ENCODE measurements around the gene PSAPL1.

The PSAPL1 gene

DNA sequence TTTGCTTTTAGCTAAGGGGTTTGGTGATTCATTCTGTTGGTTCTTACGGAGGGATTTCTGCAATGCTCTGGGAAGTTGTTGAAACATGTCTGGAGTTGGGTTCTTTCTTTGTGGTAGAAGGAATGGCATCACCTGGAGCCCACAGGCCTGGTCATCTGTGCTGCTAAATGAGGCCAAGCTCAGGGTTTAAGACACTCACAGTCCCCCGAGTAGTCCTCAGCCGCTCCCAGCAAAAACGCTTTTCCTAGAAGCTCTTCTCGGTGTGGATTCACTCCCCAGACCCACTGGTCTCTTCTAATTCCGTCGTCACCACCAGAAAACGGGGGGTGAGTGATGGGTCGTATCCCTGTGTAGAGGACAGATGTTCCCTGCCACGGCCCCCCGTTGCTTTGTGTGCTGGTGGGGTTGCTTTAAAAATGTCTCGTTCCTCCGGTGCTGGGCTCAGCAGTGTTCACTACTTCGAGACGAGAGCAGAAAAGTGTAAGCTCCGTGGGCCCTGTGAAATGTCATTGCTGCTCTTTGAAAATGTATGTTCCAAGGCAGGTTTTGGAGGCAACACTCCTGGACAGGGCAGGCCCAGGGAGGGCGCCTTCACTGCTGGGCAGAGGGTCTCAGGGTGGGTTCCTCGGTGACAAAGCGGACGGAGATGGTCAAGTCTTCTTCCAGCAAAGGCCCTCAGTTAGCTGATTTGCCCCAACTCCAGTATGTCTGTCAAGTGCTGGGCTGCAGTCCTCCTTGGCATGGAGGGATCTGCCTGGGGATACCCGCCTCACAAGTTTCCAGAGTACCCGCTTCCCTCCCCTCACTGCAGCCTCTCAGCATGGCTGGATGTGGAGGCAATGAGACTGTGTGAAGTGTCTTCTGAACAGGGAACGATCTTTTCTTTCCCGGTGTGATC is 37.3 kb downstream of the PSAPL1 start:
- DNase-seq (ENCODE audit: low spot score in 2 of 2) = no peak
- Histone ChIP-seq H3K9me3 (no peaks in the 10 kb centered on the region), H3K4me3 (no peak overlapping the region), H3K4me1 (no peaks in the 10 kb centered on the region), H3K36me3 (replicated peaks) (no peaks in the 10 kb centered on the region), H3K27me3 (ENCODE audit: low read depth) (peaks cover 20% of the 10 kb centered on the region)
- in situ Hi-C loops (cut with MboI; ENCODE audit: low sequenced_read_pairs) = no loop called here

DNA sequence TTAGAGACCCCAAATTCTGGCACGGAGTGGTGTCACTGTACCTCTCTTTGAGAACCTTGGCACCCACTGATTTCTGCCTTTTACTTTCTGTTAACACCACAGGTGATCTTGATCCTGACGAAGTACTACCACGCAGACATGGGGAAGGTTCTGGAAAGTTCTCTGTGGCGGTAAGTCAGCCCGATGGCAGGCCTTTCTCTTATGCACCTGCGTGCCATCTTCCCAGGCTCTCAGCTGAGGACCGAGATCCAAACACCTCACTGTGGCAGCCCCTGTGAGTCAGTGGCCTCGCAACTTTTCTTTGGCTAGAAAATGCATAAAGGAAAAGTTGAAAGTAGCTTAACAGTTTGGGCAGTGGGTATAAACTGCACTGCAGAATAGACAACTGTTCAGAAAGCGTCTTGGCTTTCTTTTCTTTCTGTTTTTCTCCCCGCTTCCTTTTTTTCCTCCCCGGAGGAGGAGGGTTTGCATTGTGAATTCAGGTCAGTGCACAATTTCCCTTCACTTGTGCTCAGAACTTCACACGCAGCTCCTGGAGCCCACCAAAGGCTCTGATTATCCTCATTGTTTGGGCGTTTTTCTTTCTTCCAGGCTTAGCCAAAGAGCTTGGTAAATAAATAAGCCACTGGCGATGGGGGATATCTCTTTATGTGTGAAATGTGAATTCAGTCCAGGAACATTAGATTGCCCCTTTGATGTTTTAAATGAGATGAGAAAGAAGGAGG is 38.4 kb downstream of the PSAPL1 start:
- Histone ChIP-seq H3K9me3 (no peaks in the 10 kb centered on the region), H3K4me3 (no peak overlapping the region), H3K4me1 (no peaks in the 10 kb centered on the region), H3K27me3 (ENCODE audit: low read depth) (peaks cover 26% of the 10 kb centered on the region), H3K36me3 (replicated peaks) (no peaks in the 10 kb centered on the region)
- no peak for DNase-seq (ENCODE audit: low spot score in 2 of 2)
- in situ Hi-C loops (cut with MboI; ENCODE audit: low sequenced_read_pairs) = no loop called here

DNA sequence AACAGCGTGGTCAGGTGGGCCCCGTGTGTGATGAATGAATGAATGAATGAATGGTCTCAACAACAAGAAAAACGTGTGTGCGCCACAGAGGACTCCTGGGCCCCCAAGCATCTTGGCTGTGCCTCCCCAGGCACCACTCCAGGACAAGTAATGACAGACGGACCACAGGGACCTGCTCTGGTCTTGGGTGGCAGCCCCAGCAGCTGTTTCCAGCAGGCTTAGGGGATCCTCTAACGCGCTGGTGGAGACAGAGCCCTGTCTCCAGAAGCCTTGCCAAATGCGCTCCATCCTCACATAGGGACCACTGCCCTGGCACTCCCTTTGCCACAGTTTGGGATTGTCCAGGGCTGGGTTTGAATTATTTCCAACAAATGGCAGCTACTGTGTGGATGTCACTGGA is 39.1 kb downstream of the PSAPL1 start:
- Histone ChIP-seq H3K9me3 (no peaks in the 10 kb centered on the region), H3K4me3 (no peak overlapping the region), H3K36me3 (replicated peaks) (no peaks in the 10 kb centered on the region), H3K27me3 (ENCODE audit: low read depth) (peaks cover 26% of the 10 kb centered on the region), H3K4me1 (no peaks in the 10 kb centered on the region)
- DNase-seq (ENCODE audit: low spot score in 2 of 2) = no peak
- in situ Hi-C loops (cut with MboI; ENCODE audit: low sequenced_read_pairs) = no loop called here

DNA sequence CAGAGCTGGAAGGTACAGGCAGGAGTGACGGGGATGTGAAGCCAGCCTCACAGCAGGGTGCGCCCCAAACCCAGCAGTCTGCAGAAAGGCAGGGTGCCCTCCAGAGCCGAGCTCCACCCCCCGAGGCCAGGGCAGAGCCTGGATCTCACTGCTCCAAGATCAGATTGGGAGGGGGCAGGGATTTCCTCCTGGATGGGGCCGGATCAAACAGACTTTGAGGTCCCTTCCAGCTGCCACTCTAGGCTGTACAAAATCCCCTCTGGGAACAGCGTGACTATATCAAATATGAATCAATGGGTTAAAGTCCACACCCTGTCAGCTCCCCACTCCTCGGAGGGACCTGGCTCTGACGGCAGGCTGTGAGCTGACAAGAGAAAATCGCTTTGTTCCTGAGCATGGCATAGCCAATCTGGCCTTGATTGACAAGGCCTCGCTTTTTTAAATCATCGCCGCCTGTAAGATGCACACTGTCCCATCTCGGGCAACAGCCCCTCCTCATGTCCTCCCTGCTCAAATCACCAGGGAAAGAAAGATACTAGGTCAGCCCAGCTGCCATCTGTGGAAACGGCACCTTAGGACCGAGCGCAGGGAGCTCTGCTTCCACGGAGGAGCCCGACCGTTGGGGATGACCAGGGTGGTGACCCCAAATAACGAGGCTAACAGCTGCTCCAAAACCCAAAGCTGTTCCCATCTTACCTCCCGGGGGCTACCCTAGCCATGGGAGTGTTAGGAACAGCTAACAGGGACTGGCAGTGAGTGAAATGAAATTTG is 39.9 kb downstream of the PSAPL1 start:
- H3K36me3 ChIP-seq (replicated peaks) = no peaks in the 10 kb centered on the region
- in situ Hi-C loops (cut with MboI; ENCODE audit: low sequenced_read_pairs) = no loop called here
- no peaks in the 10 kb centered on the region for H3K4me1 ChIP-seq
- no peak for DNase-seq (ENCODE audit: low spot score in 2 of 2)
- no peaks in the 10 kb centered on the region for H3K9me3 ChIP-seq
- peaks cover 26% of the 10 kb centered on the region for H3K27me3 ChIP-seq (ENCODE audit: low read depth)
- H3K4me3 ChIP-seq = no peak overlapping the region

DNA sequence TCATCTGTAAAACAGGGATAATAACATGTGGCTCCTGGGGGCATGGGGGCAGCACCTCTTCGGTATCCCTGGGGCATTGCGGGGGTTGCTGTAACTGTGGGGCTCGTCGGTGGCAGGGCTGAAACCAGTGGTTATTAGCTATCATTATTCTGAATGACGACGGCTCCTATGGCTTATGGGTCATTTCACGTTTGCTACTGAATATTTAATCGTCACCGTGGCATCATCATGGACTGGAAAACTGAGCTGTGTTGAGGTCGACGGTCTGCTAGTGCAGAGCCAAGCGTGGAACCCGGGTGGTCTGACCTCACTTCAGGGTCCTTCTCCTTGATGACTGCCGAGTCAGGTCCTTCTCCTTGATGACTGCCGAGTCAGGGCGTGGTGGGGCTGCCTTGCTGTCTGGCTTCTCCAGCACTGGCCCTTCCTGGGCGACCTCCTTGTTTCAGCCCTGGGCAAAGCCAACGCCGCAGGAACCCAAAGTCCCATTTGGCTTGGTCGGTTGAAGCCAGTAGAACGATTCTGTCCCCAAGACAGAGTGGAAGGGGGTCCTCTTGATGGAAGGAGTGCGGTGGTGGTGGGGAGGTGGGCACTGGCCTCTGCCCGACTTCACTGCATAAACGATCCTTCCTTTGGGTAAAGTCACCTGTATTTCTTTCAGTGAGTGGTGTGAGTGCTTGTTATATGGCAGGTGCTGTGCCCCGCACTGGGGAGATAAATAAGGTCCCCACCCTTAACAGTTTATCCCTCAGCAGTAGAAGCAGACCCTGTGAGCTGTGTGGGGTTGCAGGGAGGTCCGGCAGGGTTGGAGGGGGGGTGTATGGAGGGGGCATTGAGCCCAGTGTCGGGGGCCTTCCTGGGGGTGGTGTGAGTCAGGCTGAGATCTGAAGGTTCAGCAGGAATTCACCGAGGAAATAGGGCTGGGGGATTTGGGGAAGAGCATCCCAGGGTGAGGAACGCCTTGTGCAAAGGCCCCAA is 40.8 kb downstream of the PSAPL1 start:
- H3K4me1 ChIP-seq = no peaks in the 10 kb centered on the region
- peaks cover 26% of the 10 kb centered on the region for H3K27me3 ChIP-seq (ENCODE audit: low read depth)
- in situ Hi-C loops (cut with MboI; ENCODE audit: low sequenced_read_pairs) = no loop called here
- DNase-seq (ENCODE audit: low spot score in 2 of 2) = no peak
- no peaks in the 10 kb centered on the region for H3K9me3 ChIP-seq
- H3K4me3 ChIP-seq = no peak overlapping the region
- no peaks in the 10 kb centered on the region for H3K36me3 ChIP-seq (replicated peaks)

DNA sequence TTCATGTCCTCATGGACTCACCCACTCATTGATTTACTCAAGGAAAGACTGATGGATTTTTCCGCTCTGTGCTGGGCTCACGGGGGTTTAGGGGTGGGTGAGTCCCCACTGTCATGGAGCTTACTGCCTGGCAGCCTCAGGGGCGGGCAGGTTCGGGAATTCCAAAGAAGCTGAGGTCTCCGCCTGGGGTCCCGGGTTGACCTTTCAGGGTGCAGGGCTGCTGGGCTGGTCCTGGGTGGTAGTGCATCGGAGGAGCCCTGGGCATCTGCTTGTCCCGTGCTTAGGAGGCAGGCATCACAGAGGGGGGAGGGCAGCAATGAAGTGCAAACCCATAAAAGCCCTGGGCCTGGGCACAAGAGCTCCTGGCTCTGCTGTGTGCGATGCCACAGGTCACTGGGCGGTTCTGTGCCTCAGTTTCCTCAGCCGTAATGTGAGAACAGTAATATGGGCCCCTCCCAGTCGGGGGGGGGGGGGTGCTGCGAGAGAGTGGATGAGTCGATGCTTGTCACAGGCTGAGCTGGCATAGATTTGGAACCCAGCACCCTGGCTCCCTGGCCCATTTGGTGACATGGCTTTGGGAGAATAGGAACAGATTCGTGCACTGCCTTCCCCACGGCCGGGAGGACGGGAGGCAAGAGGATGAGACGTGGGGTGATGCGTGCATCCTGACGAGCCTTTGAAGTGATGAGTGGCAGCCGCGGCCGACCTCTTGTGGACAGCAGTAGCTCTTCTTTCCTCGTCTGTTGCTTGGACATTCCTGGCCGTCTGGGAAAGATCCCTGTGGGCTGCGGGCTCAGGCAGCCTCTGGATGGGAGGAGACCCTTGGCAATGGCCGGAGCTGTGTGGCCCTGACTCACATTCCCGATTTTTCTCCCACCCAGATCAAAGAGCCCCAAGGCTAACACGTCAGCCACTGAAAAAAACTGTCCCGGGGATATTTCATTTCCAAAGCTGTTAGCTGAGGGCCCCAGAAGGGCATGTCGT is 42.0 kb downstream of the PSAPL1 start:
- Histone ChIP-seq H3K27me3 (ENCODE audit: low read depth) (peaks cover 19% of the 10 kb centered on the region), H3K36me3 (replicated peaks) (no peaks in the 10 kb centered on the region), H3K4me1 (no peaks in the 10 kb centered on the region), H3K9me3 (no peaks in the 10 kb centered on the region), H3K4me3 (no peak overlapping the region)
- DNase-seq (ENCODE audit: low spot score in 2 of 2) = no peak
- in situ Hi-C loops (cut with MboI; ENCODE audit: low sequenced_read_pairs) = no loop called here

DNA sequence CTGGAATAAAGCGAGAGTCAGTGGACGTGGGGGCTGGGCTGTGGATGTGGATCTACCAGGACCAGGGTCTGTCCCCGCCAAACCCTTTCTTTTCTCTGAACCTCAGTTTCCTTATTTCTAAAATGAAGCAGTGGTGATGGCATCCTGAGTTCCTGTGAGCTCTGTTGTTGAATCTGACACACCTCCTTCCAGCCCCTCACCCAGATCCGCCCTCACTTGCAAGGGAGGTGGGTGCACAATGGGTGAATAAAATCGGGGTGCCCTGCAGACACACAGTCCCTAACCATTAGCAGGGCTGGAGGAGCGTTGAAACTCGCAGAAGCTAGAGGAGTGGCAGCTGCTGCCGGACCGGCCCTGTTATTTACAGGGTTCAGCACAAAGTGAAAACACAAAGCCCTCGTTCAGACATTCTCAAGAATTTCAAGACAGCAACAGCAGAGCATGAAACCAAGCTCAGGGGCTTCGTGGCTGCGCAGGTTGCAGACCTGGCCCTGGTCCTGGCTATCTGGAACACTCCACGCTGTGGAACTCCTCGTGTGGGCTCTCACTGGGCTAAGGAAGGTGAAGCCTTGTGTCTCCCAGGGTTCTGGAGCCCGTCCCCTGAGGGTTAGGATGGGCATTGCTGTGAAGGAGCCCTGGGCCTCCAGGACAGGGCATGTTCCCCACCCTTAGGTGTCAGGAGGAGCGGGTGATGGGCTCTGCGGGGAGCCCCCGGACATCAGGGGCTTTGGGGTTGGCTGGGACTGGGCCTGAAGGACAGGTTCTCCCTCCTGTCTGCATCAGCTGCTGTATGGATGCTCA is 42.9 kb downstream of the PSAPL1 start:
- Histone ChIP-seq H3K36me3 (replicated peaks) (no peaks in the 10 kb centered on the region), H3K4me1 (no peaks in the 10 kb centered on the region), H3K9me3 (no peaks in the 10 kb centered on the region), H3K4me3 (no peak overlapping the region), H3K27me3 (ENCODE audit: low read depth) (peaks cover 13% of the 10 kb centered on the region)
- DNase-seq (ENCODE audit: low spot score in 2 of 2) = no peak
- in situ Hi-C loops (cut with MboI; ENCODE audit: low sequenced_read_pairs) = no loop called here

DNA sequence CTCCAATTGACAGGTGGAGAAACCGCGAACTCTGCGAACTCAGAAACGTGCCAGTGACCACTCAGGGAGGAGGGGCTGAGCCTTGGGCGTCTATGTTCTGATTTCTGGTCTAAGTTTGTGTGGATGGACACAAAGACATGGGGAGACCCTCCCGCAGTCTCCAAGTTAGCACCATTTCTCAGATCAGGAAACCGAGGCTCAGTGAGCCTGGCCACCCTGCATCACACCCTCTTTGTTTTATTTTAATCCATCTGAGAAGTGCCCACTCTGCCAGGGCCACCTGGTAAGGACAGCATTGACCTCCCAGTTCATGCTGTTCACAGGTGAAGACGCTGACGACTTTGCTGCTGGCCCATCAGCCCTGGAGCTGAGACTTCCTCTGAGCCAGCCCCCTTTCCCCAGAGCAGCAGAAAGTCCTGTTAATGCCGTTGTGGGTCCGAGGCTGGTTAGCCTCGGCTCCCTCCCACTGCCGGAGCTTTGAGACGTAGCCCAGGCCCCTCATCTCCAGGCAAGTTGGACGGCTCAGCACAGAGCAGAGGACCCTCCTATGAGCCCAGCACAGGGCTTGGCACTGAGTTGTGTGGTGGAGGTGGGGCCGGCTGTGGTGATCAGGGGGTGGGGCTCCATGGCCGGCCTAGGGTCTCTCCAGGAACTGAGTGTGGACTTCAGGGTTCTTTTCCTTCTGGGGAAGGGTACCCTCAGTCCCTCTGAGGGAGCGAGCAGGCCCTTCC is 43.7 kb downstream of the PSAPL1 start:
- Histone ChIP-seq H3K27me3 (ENCODE audit: low read depth) (peaks cover 10% of the 10 kb centered on the region), H3K9me3 (no peaks in the 10 kb centered on the region), H3K36me3 (replicated peaks) (no peaks in the 10 kb centered on the region), H3K4me3 (no peak overlapping the region), H3K4me1 (no peaks in the 10 kb centered on the region)
- in situ Hi-C loops (cut with MboI; ENCODE audit: low sequenced_read_pairs) = no loop called here
- no peak for DNase-seq (ENCODE audit: low spot score in 2 of 2)

DNA sequence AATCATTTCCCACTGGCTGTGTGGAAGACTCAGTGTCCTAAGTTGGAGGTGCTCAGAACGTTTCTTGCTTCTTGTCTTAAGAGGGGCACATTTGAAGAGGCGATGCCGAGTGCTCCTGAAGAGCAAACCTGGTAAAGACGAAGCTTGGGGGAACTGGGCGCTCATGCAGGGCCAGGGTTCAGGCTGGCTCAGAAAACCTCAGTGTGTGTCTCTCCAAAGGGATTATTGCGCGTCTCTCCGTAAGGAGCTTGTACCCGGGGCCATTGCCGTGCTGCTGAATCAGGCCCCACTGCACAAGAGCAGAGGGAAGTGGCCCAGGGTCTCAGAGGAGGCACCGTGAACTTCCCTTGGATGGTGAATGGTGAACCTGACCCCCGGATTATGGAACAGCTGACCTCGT is 44.4 kb downstream of the PSAPL1 start:
- Histone ChIP-seq H3K9me3 (no peaks in the 10 kb centered on the region), H3K36me3 (replicated peaks) (no peaks in the 10 kb centered on the region), H3K27me3 (ENCODE audit: low read depth) (peaks cover 9% of the 10 kb centered on the region), H3K4me3 (no peak overlapping the region), H3K4me1 (no peaks in the 10 kb centered on the region)
- in situ Hi-C loops (cut with MboI; ENCODE audit: low sequenced_read_pairs) = no loop called here
- DNase-seq (ENCODE audit: low spot score in 2 of 2) = no peak

DNA sequence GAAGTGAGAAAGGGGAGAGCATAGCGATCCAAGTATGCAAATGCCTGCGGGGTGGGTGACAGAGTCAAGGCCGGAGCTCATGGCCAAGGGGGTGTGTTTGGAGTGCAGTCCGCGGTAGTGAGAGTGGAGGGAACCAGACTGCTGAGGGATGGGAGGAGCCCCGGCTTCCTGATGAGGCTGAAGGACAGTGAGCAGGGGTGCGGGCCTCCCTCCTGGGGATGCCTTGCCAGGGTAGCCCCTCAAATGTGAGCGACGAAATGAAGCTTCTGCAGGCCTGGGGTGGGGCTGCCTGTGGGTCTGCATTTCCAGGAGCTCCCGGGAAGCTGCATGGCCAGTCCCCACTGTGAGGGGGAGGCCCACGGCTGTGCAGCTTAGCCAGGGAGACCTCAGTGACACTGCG is 45.0 kb downstream of the PSAPL1 start:
- no peaks in the 10 kb centered on the region for H3K36me3 ChIP-seq (replicated peaks)
- no peak for DNase-seq (ENCODE audit: low spot score in 2 of 2)
- H3K9me3 ChIP-seq = no peaks in the 10 kb centered on the region
- H3K27me3 ChIP-seq (ENCODE audit: low read depth) = peaks cover 9% of the 10 kb centered on the region
- no peak overlapping the region for H3K4me3 ChIP-seq
- in situ Hi-C loops (cut with MboI; ENCODE audit: low sequenced_read_pairs) = no loop called here
- no peaks in the 10 kb centered on the region for H3K4me1 ChIP-seq

DNA sequence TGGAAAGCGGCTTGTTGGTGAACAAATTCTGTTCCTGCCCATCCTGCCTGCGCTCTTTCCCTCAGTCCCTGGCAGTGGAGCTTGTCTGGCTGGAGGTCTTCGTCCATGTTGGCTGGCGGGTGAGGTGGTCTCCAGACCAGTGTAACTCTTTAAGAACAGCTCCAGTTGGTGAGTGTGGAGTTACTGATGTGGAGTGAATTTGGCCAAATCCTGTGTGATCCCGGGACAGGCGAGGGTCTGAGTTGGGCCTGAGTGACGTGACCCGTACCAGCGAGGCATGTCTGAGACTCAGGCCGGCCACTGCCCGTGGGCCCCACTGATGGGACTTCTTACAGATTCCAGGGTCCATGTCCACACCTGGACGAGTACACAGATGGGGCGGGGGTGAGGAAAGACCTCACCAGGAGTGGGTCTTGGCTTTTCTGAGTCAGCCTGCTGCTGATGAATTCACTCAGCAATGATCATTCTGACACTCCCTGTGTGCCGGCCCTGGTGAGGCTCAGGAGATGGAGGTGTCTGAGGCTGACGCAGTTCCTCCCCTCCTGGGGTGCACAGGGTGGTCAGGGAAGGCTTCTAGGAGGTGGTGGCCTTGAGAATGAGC is 45.5 kb downstream of the PSAPL1 start:
- Histone ChIP-seq H3K4me1 (no peaks in the 10 kb centered on the region), H3K27me3 (ENCODE audit: low read depth) (peaks cover 9% of the 10 kb centered on the region), H3K36me3 (replicated peaks) (no peaks in the 10 kb centered on the region), H3K4me3 (no peak overlapping the region), H3K9me3 (no peaks in the 10 kb centered on the region)
- in situ Hi-C loops (cut with MboI; ENCODE audit: low sequenced_read_pairs) = no loop called here
- DNase-seq (ENCODE audit: low spot score in 2 of 2) = no peak
